ENCODE data around the gene GARIN6.

DNA sequence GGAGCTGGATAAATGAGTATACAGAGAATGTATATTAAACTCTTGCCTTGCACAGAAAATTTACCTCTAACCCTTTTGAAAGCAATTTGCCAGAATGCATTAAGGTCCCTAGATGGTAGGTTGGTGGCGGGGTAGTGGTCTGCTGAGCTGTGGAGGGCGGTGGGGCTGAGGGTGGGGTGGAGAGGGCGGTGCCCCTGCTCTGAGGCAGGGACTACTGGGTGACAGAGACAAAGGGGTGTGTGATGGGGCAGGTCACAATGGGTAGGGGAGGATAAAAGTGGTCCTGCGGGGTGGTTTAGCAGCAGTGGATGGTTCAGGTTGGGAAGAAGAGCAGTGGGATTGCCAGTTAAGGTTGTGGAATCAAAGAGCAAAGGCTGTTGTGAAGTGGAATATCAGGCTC, at the start of gene GARIN6:
- TF ChIP-seq, protein P1, sequence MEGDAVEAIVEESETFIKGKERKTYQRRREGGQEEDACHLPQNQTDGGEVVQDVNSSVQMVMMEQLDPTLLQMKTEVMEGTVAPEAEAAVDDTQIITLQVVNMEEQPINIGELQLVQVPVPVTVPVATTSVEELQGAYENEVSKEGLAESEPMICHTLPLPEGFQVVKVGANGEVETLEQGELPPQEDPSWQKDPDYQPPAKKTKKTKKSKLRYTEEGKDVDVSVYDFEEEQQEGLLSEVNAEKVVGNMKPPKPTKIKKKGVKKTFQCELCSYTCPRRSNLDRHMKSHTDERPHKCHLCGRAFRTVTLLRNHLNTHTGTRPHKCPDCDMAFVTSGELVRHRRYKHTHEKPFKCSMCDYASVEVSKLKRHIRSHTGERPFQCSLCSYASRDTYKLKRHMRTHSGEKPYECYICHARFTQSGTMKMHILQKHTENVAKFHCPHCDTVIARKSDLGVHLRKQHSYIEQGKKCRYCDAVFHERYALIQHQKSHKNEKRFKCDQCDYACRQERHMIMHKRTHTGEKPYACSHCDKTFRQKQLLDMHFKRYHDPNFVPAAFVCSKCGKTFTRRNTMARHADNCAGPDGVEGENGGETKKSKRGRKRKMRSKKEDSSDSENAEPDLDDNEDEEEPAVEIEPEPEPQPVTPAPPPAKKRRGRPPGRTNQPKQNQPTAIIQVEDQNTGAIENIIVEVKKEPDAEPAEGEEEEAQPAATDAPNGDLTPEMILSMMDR (IDR thresholded peaks at IDR 0.05): no peak
- no peak for TF ChIP-seq POLR2A (IDR thresholded peaks at IDR 0.05)

All from thyroid gland (tissue), 4 donors.